NCI-H446 (cell line): ENCODE data around the gene IFI44.
A peak's percentile ranks its signal among the peaks of the same experiment; 100 is the strongest.

Source experiments
- DNase-seq, 2 experiments: peaks; one replicate each; lab custom pipeline; 2025; lab: John Stamatoyannopoulos, UW

IFI44 gene

DNA sequence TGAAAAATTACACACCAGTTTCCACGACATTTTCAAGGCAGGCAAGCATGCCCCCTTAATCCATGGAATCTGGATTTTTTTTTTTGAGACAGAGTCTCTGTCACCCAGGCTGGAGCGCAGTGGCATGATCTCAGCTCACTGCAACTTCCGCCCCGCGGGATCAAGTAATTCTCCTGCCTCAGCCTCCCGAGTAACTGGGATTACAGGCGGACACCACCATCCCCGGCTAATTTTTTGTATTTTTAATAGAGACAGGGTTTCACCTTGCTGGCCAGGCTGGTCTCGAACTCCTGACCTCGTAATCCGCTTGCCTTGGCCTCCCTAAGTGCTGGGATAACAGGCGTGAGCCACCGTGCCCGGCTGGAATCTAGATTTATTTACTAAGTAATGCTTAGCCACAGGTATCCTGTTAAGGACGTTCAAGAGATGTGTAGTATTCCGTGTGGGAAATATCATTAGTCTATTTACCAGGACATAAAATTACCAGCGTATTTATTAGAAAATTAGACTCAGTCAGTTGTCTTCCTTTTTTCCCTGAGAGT is 2.5 kb downstream of the IFI44 start:
- no peak for DNase-seq

DNA sequence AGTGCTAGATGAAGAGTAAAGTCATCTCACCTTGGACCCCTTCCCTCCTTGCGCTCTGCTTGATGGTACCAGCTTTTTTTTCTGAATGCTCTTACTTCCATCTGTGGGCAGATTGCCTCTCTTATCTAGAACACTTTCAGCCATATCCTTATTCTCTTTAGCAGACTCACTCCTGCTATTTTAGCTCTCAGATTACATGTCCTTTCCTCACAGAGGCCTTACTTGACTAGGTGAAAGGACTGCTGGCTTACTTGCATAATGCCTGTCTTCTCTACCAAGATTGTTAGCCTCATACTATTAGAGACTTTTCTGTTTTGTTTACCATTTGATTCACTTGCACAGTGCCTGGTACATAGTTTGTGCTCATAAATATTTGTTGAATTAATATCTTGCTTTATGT is 9.3 kb downstream of the IFI44 start:
- DNase-seq, result no peak

DNA sequence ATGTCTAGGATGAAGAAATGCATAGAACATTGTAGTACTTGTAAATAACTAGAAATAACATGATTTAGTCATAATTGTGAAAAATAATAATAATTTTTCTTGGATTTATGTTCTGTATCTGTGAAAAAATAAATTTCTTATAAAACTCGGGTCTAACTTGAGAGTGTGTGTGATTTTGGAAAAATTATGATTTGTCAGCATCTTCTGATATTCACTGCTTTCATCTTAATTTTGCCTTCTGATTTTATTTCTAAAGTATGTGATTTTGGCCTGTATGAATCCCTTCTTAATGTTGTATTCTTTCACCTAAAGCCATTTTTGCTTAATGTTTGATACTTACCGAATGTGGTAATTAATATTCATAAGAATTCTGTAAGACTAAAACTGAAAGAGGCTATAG is 14.3 kb downstream of the IFI44 start:
- no peak for DNase-seq

DNA sequence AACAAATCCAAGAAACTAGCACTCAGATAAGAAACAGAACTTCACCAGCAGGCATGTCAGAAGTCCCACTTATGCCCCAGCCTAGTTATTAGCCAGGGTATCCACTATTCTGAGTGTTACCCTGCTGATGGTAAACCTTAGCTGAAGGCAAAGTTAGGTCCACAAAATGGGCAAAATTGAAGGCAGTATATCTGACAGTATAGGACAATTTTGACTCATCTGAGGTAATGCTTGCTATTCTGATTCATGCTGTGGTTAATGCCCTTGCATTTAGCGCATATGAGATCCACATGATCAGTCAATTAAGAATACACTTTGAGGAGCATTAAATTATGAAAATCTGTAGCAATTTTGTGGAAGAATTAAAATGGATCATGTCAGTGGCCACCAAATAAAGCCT is 15.1 kb downstream of the IFI44 start:
- no peak for DNase-seq

DNA sequence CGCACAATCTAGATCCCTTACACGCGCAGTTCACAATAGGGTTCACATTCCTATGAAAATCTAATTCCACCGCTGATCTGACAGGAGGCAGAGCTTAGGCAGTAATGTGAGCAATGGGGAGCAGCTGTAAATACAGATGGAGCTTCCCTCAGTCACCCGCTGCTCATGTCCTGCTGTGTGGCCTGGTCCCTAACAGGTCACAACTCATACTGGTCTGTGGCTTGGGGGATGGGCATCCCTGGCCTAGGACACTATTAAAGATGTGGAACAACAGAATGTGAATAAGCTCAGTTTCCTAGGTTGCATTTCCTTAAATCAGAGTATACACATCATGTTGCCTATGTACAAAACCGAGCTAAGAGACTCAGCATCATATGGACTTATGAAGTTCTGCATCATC is 16.2 kb downstream of the IFI44 start:
- no peak for DNase-seq

DNA sequence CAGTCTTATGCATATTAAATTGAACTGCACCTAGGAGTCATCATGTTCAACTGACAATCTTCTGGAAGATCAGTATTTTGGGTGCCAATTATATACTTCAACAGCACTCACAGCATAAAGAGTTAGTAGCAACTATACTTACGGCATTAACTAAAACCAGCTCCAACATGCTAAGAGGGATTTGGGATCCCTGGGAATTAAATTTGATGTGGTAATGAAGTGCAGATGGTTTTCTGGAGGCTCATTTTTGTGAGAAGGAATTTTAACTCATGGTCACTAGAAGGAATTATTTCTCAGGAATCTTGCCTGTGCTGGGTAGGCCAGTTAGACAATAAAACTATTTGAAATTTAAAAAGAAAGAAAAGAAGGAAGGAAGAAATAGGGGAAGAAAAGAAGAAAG is 18.3 kb downstream of the IFI44 start:
- DNase-seq, result no peak

DNA sequence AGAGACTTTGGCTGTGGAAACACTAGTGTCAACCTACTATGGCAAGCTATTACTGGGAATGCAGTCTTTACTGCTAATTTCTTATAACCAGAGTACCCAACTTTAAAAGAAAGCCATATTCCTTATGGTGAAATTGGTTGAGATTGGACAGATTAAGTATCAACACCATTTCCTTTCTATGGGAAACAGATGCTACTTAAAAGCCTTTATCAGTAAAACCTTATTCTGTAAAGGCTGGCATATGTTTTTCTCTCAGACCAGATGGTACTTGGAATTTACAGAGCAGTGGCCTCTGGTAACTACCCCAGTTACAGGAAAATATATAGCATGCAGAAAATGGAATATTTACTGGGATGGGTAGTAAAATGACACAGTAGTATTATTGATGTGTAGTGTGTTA is 18.8 kb downstream of the IFI44 start:
- DNase-seq, result peak in 1 of 2 experiments; percentile 41

DNA sequence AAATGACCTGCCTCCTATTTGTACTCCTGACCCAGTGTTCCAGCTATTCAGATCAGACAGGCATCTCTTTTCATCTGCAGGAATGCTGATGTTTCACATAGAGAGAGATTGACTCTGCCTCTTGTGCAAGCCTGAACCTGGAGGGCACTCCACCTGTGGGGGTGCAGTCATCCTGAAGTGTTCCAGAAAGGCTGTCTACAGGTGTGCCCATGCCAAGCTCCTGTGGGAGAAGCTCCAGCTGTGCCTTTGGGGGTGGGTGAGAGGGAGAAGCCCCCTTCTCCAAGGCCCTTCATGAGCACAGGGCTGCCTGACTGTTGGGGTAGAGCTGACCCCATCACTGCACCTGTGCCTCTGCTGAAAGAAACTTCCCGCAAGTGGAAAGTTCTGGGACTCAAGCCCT is 22.8 kb downstream of the IFI44 start:
- no peak for DNase-seq

DNA sequence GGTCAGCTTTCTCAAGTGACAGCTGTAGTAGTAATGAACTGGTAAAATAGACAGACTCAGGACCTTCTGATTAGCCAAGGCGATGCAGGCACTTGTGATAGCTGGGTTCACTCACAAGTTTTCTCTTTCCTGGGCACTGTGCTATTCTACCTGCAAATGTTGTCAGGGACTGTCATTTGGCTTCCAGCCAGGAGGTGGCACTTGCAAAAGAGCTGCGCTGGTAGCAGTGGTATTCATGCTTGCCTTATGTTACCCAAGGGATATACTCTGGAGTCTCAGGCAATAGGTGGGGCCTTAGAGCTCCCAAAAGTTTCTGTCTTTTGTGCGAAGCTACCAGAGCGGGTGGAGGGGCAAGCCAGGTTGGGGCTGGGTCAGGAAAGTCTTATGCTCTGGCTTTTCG is 23.5 kb downstream of the IFI44 start:
- DNase-seq, result no peak

DNA sequence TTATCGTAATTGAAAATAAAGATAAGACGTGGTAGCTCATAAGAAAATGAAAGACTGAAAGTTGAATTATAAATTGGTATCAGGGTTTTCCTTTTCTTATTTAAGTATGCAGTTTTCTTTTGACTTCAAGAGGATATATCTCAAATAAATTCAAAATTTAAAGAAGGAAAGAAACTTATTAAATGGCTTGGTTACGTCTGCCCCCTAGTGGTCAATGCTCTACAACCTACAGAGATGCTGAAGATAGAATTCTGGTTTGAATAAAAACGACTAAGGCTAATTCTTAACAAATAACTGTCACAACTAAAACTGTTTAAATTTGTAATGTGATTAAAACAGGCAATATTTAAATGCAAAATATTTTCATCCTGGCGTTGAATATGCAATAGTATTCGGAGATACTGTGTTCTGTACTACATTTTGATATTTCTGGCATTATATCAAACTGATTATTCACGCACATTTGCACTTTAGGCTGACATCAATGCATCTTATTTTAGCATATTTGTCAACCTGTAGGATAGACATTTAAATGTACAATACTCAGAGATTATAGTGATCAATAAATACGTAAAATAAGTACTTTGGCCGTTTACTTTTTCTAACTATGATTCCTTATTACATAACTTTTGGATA is 26.8 kb downstream of the IFI44 start:
- peak; percentile 73 to 89 for DNase-seq

DNA sequence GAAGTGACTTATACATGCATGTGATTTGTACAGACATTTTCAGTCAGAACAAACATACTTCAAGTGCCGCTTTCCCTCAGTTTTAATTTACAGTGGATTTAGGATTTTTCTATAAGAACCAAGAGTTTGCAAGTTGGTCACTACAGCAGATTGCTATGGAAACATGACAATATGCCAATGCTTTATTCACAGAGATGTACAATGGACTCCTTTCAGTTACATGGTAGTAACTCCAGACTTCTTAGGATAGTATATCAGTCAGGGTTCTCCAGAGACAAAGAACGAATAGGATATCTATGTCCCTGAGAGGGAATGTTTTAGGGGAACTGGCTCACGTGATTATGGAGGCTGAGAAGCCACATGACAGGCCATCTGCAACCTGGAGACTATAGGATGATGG is 27.4 kb downstream of the IFI44 start:
- DNase-seq, result no peak

DNA sequence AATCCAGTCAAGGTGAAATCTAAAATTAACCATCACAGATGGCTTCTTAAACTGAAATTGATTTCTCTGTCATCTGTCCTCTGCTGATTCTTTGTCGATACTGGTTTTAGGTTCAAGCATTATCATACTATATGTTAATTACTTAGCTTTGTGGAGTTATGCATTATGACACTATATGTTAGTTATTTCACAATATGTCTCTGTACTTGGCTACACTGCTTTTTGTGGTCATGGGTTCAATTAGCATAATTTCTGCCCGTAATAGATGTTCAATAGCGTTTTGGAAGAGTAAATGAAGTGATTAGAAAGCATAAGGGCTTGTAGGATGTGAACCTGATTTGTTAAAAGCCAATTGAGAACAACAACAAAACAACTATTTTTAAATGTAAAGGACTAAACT is 28.2 kb downstream of the IFI44 start:
- DNase-seq, result no peak

DNA sequence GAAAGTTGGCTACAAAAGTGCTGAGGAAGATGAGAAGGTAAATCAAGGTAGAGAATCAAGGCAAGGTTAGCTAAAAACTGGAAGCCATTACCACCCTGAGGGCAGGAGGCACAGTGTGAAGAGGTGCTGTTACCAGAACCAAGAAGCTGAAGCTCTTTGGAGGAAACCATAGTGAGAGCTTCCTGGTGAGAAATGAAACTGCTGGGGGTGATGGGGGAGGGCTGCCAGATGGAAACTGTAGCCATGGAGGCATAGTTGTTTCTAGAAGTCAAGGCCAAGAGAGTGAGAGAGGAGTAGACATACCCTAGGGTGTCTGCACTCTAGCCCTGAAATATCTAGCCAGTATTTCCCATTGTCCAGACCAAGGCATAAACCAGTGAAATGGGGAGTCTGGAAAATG is 28.7 kb downstream of the IFI44 start:
- no peak for DNase-seq

DNA sequence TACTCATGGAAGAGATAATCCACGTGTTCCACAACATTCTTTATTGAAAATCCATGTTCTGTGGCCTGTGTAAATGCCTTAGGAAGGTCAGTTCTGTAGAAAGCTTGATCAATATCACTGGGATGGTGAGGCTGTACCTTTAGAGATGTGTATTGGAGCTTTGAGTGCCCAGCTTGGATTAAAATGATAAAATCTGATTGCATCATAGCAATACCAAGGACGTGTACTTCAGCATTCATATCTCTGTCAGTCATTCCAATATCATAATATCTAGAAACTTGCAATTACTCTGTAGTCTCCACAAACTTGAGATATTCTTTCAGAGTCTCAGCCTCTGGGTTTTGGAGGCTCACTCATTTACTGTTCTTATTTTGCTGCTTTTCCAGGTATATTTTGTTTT is 31.6 kb downstream of the IFI44 start:
- no peak for DNase-seq

DNA sequence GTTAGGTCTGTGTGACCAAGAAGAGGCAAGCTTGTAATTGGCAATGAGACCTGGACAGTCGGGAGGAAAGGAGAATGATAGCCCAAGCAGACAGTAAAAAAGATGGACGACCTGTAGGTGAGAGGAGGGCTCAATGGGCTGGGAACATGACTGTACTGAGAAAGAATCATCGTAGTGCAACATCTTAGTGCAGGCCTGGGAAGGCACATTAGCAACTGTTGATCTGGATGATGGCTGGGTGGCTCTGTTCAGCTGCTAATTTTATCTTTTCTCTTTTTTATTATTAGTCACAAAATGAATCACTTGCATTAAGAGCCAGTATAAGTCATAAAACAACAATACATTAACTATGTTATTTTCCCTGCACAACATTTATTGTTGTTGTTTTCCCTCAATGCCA is 32.9 kb downstream of the IFI44 start:
- no peak for DNase-seq

DNA sequence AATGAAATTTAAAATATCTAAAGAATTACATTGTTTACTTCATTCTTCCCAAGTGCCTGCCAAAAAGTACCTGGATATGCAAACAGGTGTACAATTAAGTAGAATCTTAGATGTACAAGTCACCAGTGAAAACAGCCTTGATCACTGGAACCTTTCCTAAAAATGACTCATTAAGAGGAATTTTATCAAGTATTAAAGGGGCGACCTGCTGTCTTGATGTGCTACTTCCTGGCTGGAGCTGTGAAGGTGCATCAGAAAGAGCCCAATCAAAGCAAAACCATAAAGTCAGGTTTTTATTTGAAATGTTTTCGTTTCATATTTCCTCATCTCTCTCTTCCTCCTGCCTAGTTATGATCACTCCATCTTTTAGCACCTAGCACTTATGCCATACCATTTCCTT is 33.4 kb downstream of the IFI44 start:
- no peak for DNase-seq

DNA sequence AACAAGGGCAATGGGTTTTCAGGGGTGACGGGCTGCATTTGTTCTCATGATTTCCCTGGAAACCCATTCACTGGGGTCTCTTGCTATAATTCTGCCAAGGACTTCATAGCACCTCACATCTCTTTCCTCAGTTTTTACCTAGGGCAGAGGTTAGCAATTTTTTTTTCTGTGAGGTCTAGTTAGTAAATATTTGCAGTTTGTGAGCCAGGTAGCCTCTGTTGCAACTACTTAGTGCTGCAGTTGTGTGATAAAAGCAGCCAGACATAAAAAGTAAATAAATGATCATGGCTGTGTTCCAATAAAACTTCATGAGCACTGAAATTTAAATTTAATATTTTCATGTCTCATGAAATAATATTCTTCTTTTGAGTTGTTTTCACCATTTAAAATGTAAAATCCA is 37.7 kb downstream of the IFI44 start:
- no peak for DNase-seq

DNA sequence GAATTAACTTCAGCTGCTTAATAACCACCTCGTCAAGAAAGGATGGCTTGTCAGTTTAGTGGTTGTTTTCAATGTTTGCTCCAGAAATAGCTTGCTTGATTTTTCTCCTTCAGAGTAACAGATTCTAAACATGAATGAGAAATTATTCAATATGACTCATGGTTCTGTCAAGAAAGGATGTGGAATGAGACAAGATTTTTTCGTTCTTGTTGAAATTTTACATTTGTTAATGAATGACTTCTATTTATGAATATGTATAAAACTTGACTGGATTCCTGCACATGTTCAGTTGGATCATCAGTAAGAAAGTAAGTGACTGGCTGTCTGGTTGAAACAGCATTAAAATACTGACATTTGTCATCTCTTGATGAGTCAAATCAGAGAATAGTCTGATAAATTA is 38.3 kb downstream of the IFI44 start:
- no peak for DNase-seq

DNA sequence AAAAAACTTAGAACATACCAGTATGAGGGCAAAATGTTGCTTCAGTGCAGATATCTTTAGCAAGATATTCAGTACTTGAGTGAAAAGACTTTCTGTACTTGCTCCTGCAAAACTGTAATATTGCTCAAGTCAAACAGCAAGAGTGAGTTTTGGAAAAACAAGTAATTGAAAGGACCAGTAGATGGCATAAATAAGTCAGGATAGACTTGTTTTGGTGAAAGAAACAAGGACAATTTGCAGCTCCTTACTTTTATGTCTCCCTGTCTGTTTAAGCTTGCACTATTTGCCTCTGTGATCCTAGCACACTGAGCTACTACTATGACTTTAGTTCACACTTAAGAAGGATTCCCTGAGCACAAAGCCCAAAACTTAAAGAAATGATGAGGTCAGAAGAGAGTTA is 39.1 kb downstream of the IFI44 start:
- peak in 1 of 2 experiments; percentile 61 for DNase-seq

DNA sequence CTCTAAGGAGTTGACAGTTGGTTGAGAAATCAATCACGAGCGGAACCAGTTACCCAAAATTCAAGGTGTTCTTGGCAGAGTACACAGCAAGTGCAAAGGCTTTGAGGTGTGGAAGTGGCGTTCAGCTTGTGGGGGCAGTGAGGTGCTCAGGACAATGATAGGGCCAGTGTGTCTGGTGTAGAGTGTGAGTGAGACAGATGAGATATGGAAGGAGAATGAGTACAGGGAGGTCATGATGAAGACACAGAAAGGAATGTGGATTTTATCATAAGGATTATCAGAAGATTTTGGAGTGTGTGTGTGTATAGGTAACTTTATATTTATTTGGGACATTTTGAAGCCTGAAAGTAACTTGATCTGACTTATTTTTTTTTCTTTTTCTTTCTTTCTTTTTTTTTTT is 40.9 kb downstream of the IFI44 start:
- no peak for DNase-seq

DNA sequence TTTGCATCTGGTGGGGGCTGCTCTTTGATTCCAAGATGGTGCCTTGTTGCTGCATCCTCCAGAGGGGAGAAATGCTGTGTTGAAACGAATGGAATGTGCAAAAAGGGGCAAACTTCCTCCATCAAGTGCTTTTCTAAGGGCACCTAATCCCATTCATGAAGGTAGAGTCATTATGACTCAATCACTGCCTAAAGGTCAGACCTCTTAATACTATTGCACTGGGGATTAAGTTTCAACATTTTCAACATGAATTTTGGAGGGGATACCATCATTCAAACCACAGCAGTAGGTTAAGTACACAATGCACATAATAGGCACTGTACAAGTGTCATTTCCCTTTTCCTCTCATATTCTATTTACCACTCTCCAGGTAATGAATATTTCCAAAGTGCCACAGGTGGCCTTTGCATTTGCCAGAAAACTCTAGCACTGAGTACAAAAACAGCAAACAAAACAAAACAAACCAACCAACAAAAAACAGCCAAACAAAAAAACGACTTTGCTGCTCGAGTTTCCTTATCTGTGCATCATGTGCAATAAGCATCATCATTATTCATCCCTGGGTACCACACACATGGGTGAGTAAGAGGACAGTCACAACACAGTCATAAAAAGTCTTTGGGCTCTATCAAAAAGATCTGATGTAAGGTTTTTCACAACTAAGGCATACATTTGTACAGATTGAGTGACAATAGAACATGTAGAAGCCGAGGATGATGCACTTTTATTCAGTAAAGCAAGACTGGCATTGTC is 42.5 kb downstream of the IFI44 start:
- DNase-seq, result no peak

DNA sequence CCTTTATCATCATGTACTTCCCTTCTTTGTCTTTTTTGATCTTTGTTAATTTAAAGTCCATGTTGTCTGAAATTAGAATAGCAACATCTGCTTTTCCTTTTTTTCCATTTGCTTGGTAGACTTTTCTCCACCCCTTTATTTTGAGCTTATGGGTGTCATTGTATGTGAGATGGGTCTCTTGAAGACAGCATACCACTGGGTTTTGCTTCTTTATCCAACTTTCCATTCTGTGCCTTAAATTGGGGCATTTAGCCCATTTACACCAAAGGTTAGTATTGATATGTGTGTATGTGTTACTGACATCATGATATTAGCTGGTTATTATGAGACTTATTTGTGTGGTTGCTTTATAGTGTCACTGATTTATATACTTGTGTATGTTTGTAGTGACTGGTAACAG is 50.2 kb downstream of the IFI44 start:
- no peak for DNase-seq

DNA sequence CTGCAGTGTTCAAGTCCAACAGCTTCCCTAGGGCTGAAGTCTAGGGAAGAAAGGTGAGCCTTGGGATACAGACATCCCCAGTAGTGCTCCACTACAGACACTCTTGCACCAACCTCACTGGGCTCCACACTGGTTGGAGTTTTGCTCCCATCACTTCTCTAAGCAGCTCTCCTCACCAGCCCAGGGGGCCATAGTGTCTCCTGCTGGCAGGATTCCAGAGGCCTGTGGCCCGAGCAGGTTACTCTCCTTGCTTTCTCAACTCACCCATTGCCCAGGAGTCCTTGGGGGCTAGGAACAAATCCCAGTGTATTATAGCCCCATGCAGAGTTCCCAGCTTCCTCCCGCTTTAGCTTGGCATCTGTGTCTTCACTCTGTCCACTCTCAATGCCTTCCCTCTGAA is 52.8 kb downstream of the IFI44 start:
- DNase-seq, result no peak

DNA sequence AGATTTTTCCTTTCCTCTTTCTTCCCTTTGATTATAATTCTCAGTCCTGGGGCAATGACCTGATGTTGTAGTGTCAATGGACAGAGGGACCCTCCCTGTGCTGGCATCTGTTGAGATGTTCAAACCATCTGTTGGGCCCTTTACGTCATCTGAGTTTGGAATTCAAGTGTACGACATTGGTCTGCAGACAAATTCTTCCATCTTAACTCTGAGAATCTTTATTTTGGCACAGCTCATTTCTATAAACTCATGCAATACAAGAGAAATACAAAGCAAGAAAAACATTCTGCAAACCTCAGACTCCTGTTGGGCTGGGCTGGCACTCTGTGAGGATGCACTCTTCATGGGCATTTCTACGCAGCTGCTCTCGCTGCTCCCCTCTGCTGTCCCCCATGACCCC is 54.2 kb downstream of the IFI44 start:
- DNase-seq, result peak in 1 of 2 experiments; percentile 22
